CD4-positive, alpha-beta T cell treated with Interleukin-17A for 4 hours (primary cell): Measurements from ENCODE around the gene CDKN1C.
A peak's percentile ranks its signal among the peaks of the same experiment; 100 is the strongest.

Source experiments
- DNase-seq: peaks from one replicate; pipeline ENCODE4 v3.0.0-alpha.2; 2020; ENCODE audit warnings: mixed read lengths

CDKN1C gene

DNA sequence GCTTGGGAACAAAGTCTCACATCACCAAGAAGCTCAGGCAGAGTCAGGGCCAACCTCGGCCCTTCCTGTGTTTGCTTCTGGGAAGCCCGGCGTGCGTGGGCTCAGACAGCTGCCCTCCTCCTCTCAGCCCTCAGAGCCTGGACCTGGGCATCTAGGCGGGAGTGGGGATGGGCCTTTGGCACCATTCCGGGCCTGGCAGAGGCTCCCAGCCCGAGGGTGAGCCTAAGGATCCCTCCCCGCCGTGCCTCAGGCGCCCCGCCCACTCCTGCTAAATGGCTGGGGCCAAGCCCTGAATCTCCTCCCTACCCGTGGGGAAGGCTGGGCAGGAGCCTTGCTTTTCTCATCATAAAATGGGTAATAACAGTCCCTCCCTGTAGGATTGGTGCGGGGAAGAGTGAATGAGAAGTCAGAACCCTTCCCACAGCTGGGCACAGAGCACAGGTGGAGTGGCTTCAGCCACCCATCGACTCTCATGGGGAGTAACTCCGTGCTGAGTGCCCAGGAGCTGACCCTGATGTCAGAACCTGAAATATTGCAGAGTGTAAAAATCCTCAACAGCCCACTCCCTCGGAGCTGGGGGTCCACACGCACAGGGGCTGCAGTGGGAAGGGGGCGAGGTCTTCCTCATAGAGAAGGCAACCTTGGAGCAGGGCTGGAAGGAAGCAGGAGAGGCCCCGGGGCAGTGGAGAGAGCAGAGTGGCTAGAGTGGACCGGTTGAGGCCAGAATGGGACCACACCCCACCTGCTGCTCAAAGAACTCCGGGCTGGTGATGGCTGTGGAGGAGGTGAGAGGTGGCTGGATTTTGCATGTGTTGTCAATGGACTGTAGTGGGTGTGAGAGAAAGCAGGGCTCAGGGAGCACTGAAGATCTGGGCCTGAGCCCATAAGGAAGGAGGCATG, 18.8 kb upstream of the CDKN1C start:
- DNase-seq = no peak

DNA sequence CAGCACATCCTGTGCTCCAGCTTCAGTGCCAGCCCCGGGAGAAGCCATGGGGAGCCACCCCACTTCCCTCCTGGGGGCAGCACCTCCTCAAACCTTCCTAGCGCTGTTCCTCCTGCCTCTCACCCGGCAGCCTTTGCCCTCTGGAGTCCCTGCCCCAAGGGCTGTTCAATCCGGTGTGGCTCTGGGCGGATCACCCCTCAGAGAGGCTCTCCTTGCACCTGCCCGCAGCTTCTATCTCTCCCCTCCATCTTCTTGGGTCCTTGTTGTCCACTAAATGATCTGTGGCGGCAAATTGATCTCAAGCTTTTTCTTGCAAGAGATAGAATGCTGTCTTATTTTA, 18.1 kb upstream of the CDKN1C start:
- DNase-seq = no peak

DNA sequence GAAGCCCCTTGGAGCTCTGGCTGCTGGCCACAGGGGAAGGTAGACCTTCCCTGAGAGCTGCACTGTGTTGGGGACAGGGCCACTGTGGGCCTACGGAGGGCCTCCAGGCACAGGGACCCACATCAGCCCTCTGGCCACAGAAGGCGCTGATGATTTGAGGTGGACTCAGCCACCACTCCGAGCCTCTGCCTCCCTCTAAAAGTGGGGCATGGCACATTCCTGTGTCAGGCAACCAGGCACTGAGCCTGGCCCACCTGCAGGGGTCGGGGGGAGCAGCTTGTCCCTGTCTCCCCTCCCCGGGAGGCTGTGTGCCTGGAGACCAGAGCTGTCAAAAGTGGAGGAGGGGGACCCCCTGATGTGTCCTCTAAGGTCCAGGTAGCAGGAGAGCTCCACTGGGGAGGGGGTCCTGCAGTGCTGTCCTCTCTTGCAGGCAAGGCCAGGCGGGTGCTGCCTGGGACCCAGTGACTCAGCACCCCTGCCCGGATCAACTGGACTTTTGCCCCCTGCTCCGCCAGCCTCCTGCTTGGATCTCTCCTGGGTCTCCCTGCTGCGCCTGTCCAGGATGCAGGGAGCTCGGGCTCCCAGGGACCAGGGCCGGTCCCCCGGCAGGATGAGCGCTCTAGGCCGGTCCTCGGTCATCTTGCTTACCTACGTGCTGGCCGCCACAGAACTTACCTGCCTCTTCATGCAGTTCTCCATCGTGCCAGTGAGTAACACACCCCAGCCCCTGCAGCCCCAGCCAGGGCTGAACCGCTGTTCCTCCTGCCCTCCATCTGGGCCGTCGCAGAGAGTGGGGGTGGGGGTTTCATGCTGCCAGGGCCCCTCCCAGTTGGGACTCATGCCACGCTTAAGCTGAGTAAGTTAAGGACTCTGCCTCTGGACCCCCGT, 17.5 kb upstream of the CDKN1C start:
- DNase-seq = no peak

DNA sequence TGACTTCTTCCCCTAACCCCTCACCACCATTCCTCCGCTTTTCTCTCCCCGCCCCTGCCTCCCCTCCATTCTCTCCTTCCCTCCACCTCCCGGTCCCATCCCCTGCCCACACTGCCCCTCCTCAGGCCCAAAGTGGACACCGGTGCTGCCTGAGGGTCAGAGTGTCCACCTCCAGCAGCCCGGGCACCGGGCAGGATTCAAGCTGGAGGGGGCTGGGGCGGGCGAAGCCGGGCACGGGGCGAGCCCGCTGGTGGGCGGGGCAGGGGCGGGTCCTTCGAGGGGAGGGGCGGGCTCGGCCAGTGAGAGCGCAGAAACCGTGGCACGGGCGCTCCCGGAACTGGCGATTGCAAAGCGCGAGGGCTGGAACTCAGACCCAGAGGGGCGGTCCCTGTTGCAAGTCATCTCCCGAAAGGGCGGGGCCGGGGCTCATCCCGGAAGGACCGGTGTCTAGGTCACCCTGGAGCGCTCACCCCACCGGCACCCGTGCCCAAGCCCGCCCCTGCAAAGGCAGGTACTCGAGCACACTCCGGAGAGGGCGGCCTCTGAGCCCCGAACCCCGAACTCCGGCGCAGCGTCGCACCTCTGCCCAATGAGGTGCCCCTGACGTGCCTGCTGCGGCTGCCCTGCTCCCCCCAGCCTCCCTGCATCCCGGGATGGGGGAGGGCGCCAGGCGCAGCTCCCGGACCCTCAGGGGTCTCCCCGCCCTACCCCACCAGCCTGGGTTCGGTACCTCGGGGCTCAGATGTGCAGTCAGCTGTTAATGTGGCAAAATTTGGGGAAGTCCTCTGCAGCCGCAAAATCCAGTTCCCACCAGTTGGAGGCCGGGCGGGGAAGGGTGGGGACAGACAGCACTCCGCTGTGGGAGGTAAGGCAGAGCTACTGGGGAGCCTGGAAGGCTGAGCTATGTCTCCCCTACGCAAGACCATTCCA, 16.5 kb upstream of the CDKN1C start:
- DNase-seq = peak; percentile 97

DNA sequence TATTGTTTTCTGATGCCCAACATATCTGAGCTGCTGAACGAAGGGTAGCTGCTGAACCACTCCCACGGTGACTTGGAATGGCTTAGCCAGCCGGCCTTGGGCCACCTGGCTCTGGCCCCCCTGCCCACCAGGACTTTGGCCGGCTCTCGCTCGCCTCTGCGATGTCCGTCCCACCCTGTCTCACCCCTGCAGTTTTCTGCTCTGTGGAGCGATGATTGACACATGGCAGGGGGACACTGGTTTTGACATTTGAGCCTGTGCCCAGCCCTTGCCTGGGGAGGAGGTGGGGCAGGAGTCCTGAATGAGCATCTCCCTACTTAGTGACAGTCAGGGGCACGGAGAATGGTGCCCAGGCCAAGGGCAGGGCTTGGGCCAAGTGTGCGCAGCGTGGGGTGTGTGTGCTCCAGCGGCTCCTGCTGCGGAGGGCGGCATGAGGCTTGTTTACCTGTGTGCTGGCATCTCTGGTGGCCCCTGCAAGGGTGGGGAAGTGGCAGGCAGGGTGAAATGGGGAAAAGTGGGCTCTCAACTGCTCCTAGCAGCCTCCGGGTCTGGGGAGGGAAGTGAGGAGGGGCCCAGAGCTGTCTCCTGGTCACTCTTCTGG, 15.7 kb upstream of the CDKN1C start:
- DNase-seq = no peak

DNA sequence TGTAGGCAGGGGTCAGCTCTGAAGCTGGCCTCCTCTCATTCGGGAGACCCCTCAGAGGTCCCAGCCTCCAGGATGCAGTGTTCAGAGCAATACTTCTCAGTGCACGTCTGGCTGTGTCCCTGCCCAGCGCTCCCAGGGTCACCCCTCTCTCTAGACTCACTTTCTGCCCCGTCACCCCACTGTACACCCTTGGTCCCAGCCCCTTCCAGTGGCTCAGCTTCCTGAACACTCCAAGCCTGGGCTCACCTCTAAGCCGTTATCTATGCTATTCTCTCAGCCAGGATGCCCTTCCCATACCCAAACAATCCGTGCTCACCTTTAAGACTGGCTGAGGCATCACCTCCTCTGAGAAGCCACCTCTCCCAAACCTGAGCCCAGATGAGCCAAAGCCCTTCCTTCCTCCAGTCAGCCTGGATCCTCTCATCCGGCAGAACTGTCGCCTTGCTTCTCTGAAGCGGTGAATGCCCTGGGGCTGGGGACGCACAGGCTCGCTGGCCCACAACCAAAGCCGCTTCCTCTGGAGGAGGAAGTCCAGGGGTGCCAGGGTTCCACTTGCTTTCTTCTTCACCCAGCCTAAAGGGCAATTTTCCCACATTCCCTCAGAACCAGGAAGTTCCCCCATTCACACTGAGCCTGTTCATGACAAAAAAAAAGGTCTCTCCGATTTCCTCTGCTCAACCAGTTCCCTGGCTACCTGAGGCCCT, 13.7 kb upstream of the CDKN1C start:
- DNase-seq = no peak

DNA sequence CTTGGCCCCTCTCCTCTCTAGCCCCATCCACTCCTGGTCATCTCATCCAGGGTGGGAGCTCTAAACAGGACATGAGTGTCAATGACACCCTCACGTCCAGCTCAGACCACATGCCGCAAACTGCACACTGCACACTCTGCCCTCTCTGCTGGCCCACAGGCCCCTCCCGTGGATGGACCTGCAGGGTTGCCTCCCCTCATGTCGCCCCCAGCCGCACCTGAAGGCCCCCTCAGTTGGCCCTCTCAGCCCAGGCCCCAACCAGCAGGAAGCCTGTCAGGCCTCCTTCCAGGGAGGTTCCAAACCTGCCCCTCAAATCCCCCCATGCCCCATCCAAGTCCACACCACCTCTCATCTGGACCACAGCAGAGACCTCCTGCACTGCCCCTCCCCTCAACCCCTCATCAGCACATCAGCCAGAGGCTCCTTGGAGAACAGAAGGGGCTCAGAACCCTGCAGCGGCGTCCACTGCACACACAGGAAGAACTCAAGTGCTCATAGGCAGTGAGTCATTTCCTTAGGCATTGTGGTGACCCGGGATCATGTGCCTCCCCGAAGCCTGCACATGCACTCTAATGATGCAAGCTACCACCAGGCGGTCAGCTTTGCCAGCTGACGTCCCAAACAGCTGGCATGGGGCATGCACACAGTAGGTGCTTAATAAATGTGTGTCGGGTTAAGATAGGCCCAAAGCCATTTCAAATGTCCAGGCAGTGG, 12.9 kb upstream of the CDKN1C start:
- peak; percentile 75 for DNase-seq

DNA sequence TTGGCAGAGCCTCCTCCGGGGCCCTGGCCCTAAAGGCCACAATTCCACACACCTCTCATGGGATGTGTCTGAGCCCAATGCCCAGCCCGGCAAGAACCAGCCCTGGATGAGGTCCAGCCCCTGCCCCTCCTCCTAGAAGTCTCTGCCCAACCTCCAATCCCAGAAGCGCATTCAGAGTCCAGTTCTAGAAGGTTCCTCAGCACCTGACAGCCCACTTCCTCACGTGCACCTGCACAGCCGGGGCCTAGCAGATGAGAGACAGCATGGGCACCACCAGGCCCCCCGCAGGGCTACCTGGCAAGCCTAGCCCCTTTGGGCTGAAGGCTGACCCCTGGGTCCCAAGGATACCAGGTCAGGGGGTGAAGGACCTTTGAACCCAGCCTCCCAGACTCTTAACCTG, 11.5 kb upstream of the CDKN1C start:
- DNase-seq = no peak

DNA sequence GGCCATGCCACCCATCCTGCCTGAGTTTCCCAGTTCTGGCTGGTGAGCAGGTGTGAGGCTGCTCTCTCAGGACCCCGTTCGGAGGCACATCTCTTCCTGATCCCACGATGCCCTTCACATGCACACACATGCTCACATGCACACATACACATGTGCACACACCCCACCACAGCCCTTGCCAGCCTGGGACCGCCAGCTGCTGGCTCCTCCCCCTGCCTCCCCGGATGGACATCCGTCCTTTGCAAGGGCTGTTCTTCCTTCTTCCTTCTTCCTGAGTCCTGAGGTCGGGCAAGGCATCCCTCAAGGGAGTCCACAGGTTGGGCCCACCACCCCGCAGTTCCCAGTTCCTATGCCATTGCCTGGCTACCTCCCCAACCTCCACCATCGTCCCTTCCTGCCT, 10.5 kb upstream of the CDKN1C start:
- no peak for DNase-seq

DNA sequence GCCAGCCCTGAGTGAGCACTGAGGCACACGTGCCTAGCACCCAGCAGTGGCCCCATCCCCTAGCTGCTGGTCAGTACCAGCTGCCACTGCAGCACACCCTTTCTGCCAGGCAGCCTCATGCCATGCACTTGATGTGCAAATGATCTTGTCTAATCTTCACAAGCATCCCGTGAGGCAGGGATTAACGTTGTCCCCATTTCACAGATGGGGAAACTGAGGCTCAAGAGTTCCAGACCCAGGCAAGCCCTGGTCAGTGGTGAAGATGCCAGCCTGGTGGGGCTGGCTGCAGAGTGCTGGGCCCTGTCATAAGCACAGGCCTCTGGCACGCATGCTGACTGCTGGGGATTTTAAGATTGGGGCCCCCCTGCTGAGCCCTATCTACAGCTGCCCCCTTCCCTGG, 8.4 kb upstream of the CDKN1C start:
- DNase-seq = no peak

DNA sequence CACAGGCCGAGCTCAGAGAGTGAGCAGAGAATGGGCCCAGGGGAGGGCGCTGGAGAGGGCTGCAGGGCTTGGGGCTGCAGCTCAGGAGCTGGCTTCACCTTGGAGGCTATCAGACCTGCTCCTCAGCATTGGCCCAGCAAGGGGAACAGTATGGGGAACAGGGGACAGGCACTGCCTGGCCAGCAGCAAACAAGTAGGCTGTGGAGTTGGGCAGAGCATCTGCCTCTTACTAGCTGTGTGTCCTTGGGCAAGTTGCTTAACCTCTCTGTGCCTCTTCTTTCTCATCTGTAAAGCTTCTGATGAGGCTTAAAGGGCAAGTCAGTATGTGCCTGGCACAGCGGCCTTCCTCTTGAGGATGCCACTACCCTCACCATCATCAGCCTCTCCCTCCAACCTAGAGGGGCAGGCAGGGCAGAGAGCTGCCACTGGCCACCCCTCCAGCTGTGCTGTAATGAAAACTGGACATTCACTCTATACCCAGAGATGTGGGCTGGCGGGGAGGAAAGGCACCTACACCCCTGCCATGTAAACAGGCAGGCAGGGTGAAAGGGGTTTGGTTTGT, 7.5 kb upstream of the CDKN1C start:
- peak; percentile 59 for DNase-seq

DNA sequence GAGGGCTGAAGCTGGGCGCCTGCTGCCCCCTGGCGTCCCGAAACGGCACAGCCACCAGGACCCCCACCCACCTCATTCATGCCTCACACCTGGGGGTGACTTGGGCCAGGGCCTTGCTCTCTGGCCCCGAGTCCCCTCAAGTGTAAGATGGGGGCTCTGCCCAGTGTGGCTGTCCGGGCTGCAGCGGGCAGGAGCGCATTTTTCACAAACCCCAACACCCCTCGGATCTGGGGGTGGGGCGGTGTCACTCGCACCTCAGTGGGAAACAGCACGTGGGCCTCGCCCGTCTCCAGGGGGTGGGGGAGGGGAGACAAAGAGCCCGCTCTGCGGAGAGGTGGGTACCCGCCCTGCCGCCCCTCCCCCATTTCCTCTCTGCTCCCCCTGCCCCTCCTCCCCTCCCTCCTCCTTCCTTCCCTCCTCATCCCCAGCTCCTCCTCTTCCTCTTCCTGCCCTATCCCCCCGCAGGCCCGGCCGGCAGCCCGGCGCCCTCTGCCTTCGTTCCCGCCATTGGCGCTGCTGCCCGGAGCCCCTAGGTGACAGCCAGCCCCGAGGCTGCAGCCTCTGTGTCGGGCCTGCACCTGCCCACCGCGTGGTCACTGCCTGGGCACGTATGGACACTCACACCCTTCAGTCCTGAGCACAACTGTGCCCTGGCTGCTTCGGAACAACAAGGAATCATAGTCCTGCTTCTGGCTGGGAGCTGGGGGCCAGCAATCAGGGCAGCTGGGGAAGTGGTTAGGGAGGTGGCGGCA, 6.8 kb upstream of the CDKN1C start:
- DNase-seq = peak; percentile 88

DNA sequence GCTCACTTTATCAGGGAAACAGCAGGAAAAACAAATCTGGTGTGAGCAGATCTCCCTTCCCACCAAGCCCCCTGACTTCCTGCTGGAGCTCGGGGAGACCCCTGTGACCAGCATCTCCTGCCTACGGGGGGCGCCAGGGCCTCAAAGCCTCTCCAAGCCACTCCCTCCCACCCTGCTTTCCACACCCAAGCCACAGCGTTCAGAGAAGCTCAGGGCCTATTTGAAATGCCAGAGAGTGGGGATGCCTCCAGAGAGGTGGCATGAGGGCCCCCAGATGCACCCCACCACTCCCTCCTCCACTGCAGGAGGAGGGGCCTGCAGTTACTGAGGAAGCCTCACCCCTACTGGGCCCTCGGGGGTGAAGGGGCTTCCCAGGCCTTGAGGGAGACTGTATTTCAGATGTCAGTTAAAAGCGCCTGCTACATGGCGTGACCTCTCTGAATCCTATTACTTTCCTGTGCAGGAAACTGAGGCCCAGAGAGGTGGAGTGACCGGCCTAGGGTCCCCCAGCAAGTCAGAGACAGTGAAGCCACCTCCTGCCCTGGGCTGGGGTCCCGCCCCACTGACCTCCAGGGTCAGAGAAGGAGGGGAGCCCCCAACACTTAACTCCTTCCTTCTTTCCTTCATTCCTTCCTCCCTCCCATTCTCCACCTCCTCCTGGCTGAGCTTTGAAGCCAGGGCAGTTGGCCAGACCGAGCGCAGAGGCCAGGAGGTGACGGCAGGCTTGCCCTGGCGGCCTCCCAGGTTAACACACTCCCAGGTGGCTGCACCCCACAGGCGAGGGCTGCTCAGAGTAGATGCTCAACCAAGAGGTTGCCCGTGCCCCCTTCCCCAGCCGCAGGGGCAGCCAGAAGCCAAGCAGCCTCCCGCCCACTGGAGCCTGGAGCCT, 6.0 kb upstream of the CDKN1C start:
- DNase-seq = no peak

DNA sequence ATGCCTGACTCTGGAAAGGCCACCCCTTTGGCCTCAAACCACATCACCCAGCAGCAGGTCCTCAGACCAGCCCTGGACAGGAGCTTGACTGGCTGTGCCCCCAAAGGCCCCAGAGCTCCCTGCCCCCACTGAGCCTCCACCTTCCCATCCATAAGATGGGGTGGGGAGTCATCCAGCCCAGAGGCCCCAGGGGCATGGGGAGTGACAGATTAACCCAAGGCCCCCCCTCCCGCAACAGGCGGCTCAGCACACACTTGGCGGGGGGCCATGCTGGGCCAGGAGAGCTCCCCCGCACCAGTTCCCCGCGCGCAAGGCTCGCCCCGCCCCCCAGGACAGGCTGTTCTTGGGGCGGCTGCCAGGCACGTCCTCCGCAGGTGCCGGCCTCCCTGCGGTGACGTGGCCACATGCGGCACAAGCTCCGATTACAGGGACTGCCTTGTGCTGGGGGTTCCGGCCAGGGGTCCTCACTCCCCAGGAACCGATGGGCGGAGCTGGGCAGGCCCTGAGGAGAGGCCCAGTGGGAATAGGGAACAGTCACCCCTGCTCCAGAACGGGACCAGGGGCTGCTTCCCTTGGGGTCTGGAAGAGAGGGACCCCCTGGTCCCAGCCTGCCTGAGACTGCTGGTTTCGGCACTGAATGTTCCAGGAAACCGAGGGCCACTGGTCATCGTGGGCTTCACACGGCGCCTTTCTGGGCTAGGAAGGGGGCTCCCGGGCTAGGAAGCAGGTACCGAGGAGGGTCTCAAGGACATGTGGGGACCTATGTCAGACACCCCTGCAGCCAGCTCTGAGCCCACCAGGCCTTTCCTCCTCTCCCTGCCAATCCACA, 5.1 kb upstream of the CDKN1C start:
- peak; percentile 46 for DNase-seq

DNA sequence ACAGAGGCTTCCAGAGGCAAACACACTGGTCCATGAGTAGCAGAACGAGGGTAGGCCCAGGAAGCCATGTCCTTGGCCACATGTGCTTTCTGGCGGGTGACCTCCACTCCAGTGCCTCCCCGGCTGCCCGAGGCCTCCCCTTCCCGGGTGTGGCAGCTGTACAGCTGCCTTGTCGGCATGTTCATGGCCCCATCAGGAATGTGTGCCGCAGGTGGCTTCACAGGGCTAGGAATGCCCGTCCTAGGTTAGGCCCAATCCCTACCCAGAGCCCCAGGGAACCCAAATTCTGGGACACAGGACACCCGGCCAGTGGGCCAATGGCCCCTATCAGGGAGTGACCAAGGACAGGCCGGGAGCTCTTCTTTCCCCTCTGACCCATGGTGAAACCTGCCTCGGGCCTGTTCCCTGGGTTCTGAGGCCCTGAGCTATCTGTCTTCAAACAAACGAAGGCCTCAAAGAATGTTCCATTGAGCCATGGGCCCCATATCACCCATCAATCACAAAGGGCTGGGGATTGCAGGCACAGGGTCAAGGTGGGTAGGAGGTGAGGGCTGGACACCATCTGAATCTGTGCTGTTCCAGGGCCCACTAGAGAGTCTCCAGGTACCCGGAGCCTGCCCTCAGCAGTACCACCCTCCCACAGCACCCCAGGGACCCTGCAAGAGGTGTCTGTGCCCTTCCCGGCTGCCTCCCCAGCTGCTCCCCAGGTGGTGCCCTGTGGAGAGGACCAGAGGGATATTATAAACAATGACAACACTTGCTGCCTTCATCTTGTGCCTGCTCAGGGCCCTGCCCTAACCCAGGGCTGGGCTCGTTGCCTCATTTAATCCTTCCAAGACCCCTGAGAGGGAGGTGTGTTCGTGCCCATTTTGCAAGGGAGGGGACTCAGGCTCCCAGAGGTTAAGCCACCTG, 4.0 kb upstream of the CDKN1C start:
- no peak for DNase-seq

DNA sequence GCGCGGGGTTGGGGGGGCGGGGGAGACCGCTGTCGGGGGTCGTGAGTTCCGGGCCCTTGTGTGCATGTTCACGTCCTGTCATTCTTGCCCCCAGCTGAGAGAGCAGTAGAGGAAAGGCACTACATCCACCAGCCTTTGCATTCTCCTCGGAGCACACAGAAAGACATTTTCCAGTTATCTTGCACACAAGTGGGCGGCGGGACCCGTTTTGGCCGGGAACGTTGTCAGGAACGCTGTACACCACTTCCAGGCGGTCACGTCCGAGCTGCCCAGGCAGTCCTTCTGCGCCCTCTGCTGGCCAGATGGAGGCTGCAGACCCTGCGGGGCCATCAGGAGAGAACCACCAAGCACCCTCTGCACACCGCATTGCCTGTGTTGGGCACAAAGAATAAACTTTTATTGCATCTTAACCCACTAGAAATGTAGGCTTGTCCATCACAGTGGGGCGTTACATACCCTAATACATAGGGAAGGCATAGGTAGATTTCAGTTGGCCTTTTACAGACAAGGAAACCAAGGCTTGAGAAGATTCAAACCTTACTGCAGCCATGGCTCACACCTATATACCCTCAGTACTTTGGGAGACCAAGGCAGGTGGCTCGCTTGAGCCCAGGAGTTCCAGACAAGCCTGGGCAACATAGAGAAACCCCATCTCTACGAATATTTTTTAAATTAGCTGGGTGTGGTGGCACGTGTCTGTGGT, 2.8 kb upstream of the CDKN1C start:
- DNase-seq = peak; percentile 94
